ENCODE results near the gene HPS6.

DNA sequence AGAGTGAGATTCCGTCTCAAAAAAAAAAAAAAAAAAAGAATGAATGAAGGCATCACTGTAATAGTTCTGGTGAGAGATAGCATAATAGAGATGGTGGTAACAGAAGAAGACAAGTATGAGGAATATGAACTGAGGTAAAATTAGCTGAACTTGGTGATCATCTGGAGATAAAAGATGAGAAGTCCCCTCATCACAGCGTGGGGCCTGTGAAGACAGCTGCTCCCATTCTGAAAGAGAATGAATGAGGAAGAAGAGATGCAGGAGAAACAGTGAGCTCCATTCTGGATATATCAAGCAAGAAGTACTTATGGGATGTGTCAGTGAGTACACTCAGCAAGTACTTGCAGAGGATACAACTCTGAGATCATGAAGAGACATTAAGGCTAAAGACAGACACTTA lies 37.9 kb upstream of the HPS6 start:
- TF ChIP-seq, protein P1, sequence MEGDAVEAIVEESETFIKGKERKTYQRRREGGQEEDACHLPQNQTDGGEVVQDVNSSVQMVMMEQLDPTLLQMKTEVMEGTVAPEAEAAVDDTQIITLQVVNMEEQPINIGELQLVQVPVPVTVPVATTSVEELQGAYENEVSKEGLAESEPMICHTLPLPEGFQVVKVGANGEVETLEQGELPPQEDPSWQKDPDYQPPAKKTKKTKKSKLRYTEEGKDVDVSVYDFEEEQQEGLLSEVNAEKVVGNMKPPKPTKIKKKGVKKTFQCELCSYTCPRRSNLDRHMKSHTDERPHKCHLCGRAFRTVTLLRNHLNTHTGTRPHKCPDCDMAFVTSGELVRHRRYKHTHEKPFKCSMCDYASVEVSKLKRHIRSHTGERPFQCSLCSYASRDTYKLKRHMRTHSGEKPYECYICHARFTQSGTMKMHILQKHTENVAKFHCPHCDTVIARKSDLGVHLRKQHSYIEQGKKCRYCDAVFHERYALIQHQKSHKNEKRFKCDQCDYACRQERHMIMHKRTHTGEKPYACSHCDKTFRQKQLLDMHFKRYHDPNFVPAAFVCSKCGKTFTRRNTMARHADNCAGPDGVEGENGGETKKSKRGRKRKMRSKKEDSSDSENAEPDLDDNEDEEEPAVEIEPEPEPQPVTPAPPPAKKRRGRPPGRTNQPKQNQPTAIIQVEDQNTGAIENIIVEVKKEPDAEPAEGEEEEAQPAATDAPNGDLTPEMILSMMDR (IDR thresholded peaks at IDR 0.05) = no peak
- TF ChIP-seq POLR2A (IDR thresholded peaks at IDR 0.05) = no peak
- TF ChIP-seq POLR2AphosphoS5 (IDR thresholded peaks at IDR 0.05; ENCODE audit: insufficient read depth in 1 of 2, low read depth in 1 of 2) = no peak
